NCI-H2196 treated with DMSO at 0.1 percent for 48 hours (cell line): ENCODE data around the gene DENND2A.
"Not testable (repeated sequence)": the region's sequence is repeated elsewhere in the genome, so short reads cannot be mapped to it uniquely, and the experiment has no call there.

Source experiments
- DNase-seq: peaks from one replicate; lab custom pipeline; 2025; ENCODE audit not compliant: unreplicated experiment; lab: John Stamatoyannopoulos, UW

The DENND2A gene

DNA sequence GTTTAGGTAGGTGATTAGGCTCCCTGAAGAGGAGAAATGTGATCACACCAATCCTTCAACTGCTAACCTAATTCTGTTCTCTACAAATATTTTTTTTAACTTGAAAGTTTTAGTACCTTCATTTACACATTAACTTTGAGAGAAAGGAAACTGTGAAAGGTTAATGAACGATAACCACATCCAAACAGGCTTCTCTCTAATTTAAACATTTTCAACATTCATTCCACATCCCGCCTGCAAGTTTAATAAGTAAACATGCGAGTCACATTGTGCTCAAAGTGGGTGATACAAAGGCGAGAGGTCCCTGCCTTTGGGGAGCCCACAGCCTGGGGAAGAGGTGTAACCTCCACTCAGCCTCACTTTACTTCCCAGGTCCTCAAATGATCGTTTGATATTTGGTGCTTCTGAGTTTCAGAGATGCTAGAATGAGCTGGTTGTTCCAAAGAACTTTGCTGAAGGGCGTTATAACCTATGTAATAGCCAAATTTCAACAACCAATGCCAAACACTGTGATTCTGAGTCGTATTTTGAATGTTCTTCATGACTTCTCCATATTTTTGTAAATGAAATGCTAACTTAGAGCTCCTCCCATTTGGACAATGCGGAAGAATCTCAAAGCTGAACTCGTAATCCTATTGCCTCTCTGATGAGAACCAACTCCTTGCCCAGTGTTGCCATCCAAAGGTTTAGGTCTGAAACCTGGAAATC is 47.5 kb downstream of the DENND2A start:
- no peak for DNase-seq

DNA sequence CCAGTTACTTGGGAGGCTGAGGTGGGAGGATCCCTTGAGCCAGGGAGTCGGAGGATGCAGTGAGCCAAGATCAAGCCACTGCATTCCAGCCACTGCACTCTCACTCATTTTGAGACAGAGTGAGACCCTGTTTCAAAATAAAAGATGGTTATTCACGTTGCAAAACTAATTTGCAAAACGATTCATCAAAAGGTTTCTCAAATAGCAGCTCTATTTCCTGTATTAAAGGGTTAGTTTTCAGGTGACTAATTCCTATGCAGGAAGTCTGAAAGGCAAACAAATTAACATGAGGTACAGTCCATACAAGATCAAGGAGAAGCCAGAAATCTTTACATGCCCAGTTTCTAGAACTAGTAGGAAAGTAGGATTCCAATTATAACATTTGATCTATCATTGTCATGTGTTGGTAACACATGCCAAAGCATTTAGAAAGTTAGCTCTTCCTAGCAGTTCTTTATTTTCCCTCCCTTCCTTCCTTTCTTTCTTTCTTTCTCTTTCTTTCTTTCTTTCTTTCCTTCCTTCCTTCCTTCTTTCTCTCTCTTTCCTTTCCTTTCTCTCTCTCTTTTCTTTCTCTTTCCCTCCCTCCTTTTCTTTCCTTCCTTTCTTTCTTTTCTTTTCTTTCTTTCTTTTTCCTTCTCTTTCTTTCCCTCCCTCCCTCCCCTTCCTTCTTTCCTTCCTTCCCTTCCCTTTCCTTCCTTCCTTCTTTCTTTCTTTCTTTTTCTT is 49.3 kb downstream of the DENND2A start:
- no peak for DNase-seq

DNA sequence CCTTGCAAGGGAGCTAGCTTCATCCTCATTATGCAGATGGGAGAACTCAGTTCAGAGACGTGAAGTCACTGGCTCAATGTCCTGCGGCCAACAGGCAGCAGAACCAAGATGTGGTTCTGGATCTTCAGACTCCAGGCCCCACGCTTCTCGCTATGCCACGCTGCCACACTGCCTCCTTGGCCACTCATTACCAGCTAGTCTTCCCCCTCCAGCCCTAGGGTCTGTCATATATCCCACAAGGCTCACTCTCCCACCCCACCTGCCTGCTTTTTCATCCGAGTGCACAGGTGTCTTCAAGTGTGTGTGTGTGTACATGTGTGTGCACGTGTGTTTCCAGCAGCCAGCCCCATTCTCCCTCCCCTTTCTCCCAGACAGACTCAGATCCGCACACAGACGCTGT is 53.4 kb downstream of the DENND2A start:
- DNase-seq, result no peak

DNA sequence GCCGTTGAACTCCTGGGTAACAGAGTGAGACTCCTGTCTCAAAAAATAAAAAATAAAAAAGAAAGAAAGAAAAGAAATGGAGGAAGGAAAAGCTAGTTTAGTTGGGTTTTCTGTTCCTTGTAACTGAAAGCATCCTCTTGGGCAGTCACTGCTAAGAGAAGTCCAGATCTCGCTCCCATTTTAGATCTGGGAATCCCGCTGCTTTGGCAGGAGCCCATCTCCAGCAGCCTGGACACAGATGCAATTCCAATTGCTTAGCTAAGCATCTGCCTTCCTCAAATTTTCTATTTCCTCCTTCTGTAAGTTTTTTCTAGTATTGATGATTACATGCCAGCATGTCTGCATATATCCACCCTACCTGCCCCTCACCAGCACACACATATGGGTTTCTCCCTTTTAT is 54.1 kb downstream of the DENND2A start:
- no peak for DNase-seq

DNA sequence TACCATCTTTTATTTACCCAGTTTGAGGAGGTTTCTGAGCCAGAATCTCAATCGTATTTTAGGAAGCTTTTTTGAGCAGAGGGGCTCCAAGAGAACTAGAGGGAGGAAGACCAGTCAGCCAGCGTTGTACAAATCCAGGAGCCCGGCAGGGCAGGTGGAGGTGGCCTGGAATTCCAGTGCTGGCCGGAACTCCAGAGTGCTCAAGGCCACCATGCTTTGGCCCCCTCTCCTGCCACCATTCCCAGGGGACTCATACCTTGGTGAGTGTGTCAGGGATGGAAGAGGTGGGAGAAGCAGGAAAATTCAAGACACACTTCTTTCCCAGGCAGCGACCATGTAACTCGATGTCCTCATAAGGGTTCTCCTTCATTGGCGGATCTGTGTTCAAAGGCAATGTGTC is 55.3 kb downstream of the DENND2A start:
- DNase-seq, result no peak

DNA sequence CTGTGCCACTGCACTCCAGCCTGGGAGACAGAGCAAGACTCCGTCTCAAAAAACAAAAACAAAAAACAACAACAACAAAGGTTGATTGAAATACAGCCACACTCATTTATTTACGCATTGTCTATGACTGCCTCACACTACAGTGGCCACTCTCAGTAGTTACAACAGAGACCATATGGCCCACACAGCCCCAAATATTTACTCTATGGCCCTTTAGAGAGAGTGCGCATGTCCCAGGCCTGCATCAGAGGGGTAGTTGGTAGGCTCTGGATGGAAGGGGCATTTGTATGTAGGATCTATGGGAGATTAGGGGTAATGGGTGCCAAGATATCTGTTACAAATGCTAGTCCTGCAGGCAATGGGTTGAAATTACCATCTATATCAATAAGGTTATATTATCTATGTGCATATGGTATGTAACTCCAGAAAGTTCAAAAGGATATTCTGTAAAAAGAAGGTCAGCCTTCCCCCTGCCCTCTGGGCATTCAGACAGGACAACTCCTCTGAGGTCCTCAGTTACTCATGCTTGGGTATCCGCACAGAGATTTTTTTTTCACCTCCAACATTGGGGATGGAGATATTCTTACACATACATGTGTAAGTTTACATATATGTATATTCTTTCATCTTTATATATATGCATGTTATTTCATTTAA is 56.3 kb downstream of the DENND2A start:
- no peak for DNase-seq

DNA sequence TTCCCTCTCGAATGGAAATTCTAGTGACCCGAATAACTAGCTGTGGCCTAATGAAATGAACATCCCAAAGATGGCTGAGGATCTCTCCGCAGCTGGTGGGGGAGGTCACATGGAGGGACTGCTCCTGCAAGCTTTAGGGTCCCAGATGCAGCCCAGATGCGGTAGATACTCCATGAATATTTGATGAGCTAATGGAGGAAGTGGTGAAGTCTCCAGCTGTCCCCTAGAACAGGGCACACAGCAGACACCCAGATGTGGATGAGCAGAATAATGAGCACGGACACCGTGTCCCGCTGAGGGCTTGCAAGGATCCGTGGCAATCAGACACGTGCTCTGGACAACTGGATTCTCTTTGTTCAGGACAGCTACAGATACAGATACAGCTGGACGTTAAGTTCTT is 59.2 kb downstream of the DENND2A start:
- no peak for DNase-seq

DNA sequence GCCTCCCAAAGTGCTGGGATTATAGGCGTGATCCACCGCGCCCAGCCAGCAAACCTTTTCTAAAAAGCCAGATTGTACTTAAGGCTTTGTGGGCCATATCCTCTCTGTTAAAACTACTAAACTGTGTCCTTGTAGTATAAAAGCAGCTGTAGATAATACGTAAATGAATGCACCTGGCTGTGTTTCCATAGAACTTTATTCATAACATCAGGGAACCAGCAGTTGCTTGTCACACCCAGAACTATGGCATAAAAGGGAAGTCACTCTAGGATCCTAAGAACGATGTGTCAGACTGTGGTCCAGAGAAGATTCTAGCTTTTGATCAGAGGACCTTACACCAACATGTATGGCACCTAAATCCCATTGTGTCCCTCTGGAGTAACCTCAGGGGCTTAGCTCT is 63.0 kb downstream of the DENND2A start:
- no peak for DNase-seq

DNA sequence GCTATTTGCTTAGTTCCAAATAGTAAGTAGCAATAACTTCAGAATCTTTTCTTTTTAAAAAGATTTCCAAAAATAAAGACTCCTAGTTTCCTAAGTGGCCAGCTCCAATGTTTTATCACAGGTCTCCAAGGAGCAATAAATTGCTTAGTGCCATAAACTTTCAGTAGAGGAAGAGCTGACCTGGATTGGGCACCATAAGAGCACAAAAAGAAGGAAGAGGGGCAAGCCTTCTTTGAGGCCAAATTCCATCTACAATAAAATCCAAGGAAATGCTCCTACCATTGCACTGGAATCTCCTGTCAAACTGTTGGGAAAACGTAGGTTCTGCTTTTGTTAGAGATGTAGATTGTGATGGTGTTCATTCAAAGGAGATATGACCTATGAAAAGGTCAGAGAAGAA is 64.0 kb downstream of the DENND2A start:
- DNase-seq, result no peak

DNA sequence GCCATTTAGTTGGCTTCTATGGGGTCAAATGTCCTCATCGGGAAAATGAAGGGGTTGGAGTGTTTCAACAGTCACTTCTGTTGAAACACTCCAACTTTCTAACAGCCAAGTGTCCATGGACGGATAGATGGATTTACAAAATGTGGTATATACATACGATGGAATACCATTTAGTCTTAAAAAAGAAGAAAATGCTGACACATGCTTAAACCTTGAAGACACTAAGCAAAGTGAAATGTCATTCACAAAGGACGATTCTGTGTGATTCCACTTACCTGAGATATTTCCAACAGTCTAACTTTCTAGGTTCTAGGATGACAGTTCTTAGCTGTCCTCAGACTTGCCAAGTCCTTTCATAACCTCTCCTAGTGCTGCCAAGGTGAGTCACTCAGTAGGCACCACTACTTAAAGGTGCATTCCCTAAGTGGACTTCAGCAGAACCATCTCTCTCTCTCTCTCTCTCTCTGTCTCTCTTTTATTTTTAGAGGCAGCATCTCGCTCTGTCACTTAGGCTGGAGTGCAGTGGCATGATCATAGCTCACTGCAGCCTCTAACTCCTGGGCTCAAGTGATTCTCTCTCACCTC is 69.0 kb downstream of the DENND2A start:
- no peak for DNase-seq

DNA sequence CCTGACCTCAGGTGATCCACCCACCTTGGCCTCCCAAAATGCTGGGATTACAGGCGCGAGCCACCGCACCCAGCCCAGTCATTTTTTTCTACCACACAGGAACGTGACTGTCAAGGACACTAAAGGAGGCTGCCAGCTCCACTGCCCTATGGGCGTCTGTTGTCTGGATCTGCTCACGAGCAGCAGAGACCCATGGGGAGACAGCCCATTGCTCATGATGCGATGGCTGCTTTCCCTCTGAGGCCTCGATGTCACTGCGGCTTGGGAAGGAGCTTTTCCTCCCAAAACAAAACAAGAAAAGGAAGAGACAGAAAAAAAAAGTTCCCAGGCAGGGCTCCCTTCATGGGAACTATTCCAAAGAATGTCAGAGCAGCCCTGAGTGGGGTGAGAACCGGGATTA is 70.5 kb downstream of the DENND2A start:
- no peak for DNase-seq

DNA sequence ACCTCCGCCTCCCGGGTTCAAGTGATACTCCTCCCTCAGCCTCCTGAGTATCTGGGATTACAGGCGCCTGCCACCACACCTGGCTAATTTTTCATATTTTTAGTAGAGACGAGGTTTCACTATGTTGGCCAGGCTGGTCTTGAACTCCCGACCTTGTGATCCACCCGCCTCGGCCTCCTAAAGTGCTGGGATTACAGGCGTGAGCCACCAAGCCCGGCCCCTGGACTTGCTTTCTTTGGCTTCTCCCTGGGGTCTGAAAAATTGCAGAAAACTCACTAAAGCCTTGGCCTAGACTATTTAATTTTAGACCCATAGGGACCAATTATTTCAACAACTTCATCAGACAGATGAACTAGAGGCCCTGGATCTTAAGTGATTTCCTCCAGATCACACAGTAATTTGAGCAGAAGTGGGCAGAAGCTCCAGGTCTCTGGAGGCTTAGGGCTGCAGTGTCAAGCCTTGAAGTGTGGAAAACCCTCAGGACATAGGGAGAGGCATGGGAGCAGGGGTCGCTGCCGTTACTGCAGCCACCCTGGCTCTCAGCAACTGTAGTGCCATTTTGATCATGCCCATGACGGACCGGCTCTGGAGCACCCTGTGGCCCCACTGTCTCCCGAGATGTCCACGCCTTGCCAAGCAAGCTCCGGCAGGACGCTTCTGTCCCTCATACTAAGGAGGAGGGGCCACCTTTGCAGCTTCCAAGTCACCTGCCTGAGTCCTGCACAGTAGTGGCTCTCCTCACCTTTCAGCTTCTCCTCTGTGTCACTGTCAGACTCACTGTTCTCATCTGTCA is 72.4 kb downstream of the DENND2A start:
- DNase-seq, result no peak

DNA sequence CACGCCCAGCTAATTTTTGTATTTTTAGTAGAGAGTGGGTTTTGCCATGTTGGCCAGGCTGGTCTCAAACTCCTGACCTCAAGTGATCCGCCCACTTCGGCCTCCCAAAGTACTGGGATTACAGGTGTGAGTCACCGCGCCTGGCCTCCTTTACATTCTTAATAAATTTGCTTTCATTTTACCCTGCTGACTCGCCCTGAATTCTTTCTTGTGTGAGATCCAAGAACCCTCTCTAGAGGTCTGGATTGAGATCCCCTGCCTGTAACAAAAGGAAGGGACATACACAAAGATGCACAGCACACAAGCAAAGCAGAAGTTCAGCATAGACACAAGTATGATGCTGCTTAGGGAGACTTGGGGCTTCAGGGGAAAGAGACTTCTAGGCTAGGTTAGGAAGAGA is 74.4 kb downstream of the DENND2A start:
- DNase-seq, result not testable (repeated sequence)

DNA sequence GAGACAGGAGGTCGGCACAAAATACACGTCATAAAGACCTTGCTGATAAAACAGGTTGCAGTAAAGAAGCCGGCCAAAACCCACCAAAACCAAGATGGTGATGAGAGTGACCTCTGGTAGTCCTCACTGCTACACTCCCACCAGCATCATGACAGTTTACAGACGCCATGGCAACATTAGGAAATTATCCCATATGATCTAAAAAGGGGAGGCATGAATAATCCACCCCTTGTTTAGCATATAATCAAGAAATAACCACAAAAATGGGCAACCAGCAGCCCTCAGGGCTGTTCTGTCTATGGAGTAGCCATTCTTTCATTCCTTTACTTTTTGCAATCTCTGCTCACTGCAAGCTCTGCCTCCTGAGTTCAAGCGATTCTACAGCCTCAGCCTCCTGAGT is 74.9 kb downstream of the DENND2A start:
- not testable (repeated sequence) for DNase-seq

DNA sequence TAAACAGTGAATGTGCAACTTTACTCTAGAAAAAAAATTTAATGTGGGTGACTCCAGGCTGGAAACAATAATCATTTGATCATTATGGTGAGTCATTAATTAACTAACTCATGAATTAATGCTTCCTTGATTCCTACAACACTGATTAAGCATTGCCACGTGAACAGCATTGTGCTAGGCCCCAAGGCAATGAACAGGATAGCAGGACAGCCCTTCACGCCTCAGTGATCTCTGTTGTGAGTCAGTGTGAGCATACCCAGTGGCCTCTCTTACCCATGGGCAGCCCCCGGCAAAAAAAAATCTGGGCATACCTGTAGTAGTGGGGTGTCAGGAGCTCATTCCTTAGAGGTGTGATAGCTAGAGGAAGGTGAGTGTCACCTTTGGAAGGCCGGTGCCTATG is 76.0 kb downstream of the DENND2A start:
- no peak for DNase-seq

DNA sequence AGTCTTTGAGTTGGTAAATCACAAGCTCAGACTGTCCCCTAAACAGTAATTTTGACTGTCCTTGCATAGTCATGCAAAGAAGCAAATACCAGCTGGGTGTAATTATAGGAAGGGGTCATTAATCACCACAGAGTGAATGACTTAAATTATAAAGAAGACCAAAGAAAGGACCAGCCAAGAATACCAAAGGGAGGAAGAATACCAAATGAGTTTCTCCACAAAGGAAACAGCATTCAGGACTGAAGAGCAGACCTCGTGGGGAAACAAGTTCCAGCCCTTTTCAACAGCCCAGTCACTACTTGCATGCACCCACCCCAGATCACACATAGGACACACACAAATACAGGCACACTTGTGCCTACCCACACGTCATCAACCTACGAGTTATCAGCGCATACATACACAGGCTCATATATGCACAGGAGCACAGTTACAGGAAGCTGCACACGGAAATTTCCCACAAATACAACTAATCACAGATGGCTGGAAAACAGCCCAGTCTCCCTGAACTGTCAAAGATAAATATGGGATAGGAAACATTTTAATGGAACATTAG is 77.6 kb downstream of the DENND2A start:
- DNase-seq, result no peak

DNA sequence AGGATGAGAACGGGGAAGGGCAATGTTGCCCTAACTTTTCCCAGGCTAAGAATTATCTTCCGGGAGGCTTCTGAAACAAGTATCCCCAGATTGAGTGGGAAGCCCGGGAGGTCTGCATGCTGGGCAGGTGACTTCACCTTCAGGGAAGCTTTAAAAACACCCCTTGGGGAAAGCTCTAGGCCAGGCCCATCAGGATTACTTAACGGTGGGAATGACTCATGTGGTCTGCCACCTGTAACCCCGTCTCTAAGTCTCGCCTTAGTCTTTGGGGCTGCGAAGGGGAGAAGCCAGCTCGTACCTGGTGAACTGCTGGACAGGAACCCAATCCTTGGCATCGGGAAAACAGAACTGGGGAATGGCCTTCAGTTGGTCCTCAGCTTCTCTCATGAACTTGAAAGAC is 81.2 kb downstream of the DENND2A start:
- no peak for DNase-seq

DNA sequence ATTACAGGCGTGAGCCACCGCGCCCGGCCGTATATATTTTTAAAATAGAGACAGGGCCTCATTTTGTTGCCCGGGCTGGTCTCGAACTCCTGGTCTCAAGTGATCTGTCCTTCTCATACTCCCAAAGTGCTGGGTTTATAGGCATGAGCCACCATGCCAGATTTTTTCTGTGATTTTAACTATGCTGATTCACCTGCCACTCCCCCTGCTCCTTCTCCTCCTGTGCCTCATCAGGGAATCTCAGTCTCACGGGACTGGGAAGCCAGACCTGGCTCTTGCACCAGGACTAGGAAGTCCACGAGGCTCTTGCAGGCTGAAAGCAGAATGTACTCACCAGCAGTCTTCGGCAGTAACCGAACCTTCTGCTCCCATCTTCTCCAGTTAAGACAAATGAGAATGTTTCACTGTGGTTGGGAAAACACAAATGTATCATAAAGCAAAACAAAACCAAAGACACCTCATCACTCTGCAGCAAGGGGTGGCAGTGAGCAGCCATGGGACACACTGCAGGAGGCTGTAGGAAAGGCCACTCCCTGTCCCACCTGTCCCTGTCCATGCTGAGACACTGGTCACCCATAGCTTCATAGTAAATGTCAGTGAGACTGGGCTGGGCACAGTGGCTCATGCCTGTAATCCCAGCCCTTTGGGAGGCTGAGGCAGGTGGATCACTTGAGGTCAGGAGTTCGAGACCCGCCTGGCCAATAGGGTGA is 82.6 kb downstream of the DENND2A start:
- DNase-seq, result no peak

DNA sequence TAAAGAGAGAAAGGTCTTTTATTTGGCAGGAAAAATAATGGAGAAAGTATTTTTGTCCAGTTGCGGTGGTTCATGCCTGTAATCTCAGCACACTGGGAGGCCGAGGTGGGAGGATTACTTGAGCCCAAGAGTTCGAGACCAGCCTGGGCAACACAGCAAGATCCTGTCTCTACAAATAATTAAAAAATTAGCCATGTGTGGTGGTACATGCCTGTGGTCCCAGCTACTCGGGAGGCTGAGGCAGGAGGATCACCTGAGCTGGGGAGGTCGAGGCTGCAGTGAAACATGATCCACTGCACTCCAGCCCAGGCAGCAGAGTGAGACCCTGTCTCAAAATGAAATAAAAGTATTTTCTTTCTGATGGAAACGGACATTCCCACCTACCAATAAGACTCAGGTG is 83.5 kb downstream of the DENND2A start:
- DNase-seq, result no peak

DNA sequence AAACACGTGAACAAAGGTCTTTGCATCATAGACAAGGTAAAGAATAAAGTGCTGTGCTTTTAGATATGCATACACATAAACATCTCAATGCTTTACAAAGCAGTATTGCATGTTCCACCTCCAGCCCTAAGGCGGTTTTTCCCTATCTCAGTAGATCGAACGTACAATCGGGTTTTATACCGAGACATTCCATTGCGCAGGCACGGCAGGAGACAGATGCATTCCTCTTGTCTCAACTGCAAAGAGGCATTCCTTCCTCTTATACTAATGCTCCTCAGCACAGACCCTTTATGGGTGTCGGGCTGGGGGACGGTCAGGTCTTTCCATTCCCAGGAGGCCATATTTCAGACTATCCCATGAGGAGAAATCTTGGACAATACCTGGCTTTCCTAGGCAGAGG is 87.4 kb downstream of the DENND2A start:
- not testable (repeated sequence) for DNase-seq
